K562 (cell line): ENCODE measurements around the gene GGNBP2. TPM values are rescaled to one million over a fixed set of nuclear protein-coding genes. Genes with fewer than 3 reads are reported as not detected.

Source experiments
- ATAC-seq: fragments of 200-7000 bp; cut with Tn5 transposase; 3 replicates; pipeline ENCODE4 v1.9.1; 2020; ENCODE audit warnings: moderate library complexity
- BruUV-seq: library from RNA; stranded (reverse); fragments of 400-500 nt; replicated peaks from 2 replicates; lab custom pipeline; 2021; lab: Mats Ljungman, UMichigan
- CTCF ChIA-PET: fragments of 300-600 bp; formaldehyde crosslinking; extraction: SDS; loops from one replicate; lab custom pipeline; 2021; ENCODE audit warnings: low intra/inter-chr PET ratio; lab: Yijun Ruan, JAX
- POLR2A ChIA-PET: fragments of 300-600, 350-650 bp; sonication (Branson Sonifier 250); formaldehyde crosslinking; extraction: SDS; loops from one replicate; lab custom pipeline; 2021; ENCODE audit warnings: antibody characterized with exemption, inconsistent platforms; lab: Yijun Ruan, JAX
- DNase-seq, 4 experiments: peaks; one replicate each; pipeline versions ENCODE4 v3.0.0 to v3.0.0-alpha.2; 2011 to 2018; ENCODE audit warnings: low spot score in 3 of 4, mixed read lengths in 3 of 4; ENCODE audit errors: extremely low read depth in 1 of 4
- FAIRE-seq: peaks from 2 replicates; lab custom pipeline; 2011; peaks lifted over from hg19 to GRCh38; lab: Jason Lieb, UNC
- H2AFZ ChIP-seq: 2 replicates; pipeline ENCODE4 v1.6.0; 2011; ENCODE audit warnings: low read depth, low read length, control low read depth, inconsistent platforms
- H3K27ac ChIP-seq: fragments of 200-600 bp; 3 replicates; pipeline ENCODE4 v1.8.0; 2011; ENCODE audit warnings: low read depth, mild to moderate bottlenecking, control low read depth, inconsistent platforms, low read length, moderate library complexity, mixed read lengths; ENCODE audit errors: extremely low read depth
- H3K27me3 ChIP-seq, 2 experiments: fragments of 300-600 bp in 1 of 2; 2 replicates in 1 of 2; 3 replicates in 1 of 2; pipeline versions ENCODE4 v1.6.0 to v1.8.0; 2011; ENCODE audit warnings: inconsistent platforms in 2 of 2, low read length in 2 of 2, mild to moderate bottlenecking in 1 of 2, mixed read lengths in 1 of 2, moderate library complexity in 1 of 2; ENCODE audit not compliant: control insufficient read depth in 2 of 2, insufficient read depth in 2 of 2
- H3K36me3 ChIP-seq: fragments of 300-600 bp; 3 replicates; pipeline ENCODE4 v1.8.0; 2011; ENCODE audit warnings: mild to moderate bottlenecking, low read length, inconsistent platforms; ENCODE audit not compliant: control insufficient read depth, insufficient read depth
- H3K4me1 ChIP-seq, 2 experiments: fragments of 200-600 bp in 1 of 2; replicated peaks in 1 of 2; 2 replicates in 1 of 2; 3 replicates in 1 of 2; pipeline versions ENCODE4 v1.5.1 to v1.8.0; 2011; ENCODE audit warnings: inconsistent platforms in 2 of 2, low read length in 2 of 2, mild to moderate bottlenecking in 1 of 2, mixed read lengths in 1 of 2, moderate library complexity in 1 of 2; ENCODE audit not compliant: control insufficient read depth in 2 of 2, insufficient read depth in 2 of 2
- H3K4me2 ChIP-seq: 2 replicates; pipeline ENCODE4 v1.6.1; 2011; ENCODE audit warnings: low read length, control low read depth, inconsistent platforms, mixed read lengths; ENCODE audit not compliant: insufficient read depth
- H3K4me3 ChIP-seq: fragments of 200-600 bp; sonication (generic), shearing (Covaris generic); 2 replicates; pipeline ENCODE4 v1.5.1; 2016; ENCODE audit warnings: control low read depth, inconsistent platforms
- H3K79me2 ChIP-seq: fragments of 200-600 bp; 3 replicates; pipeline ENCODE4 v1.8.0; 2011; ENCODE audit warnings: low read length, inconsistent platforms; ENCODE audit not compliant: control insufficient read depth, insufficient read depth
- H3K9ac ChIP-seq, 2 experiments: 2 replicates each; pipeline versions ENCODE4 v1.6.0 to v1.6.1; 2011; ENCODE audit warnings: low read depth in 2 of 2, low read length in 2 of 2, control low read depth in 1 of 2, inconsistent platforms in 1 of 2, mild to moderate bottlenecking in 1 of 2, mixed read lengths in 1 of 2; ENCODE audit not compliant: insufficient read depth in 1 of 2
- H3K9me1 ChIP-seq: one replicate; pipeline ENCODE4 v1.6.0; 2011; ENCODE audit warnings: inconsistent platforms, mild to moderate bottlenecking, low read length, moderate library complexity; ENCODE audit not compliant: control insufficient read depth, insufficient read depth
- H3K9me3 ChIP-seq: replicated peaks from 2 replicates; pipeline ENCODE4 v1.5.1; 2011; ENCODE audit warnings: low read depth, low read length, inconsistent platforms; ENCODE audit not compliant: control insufficient read depth, insufficient read depth
- H4K20me1 ChIP-seq: replicated peaks from 2 replicates; pipeline ENCODE4 v1.6.1; 2011; ENCODE audit warnings: low read length, inconsistent platforms, mixed read lengths; ENCODE audit not compliant: control insufficient read depth, insufficient read depth
- JUND ChIP-seq, 2 experiments: IDR thresholded peaks; 2 replicates in 1 of 2; 3 replicates in 1 of 2; pipeline ENCODE4 v1.6.1; 2011; ENCODE audit warnings: borderline replicate concordance in 2 of 2, low read depth in 2 of 2, low read length in 2 of 2, improper control_type of control experiment in 1 of 2, missing biosample characterization in 1 of 2, missing genetic modification characterization in 1 of 2, missing genetic modification reagents in 1 of 2
- MEF2D ChIP-seq: conservative IDR thresholded peaks from 2 replicates; pipeline ENCODE4 v1.6.1; 2016; ENCODE audit warnings: low read depth, missing genetic modification characterization, missing compliant biosample characterization
- WGBS: fragments of 100-300 bp; shearing (Covaris generic); methylation state at CpG from one replicate; pipeline ENCODE4 v1.1.6; 2016; ENCODE audit warnings: low coverage, mixed read lengths; ENCODE audit not compliant: insufficient coverage; ENCODE audit errors: missing lambda C conversion rate; 5-methylcytosine and 5-hydroxymethylcytosine counted together
- in situ Hi-C: fragments of 300-500 bp; cut with MboI; formaldehyde crosslinking; loops from 4 replicates; pipeline ENCODE4 v1.15.0; 2018; ENCODE audit warnings: inconsistent platforms, mixed read lengths
- intact Hi-C: fragments of 100-400 bp; cut with micrococcal nuclease; formaldehyde crosslinking; loops from 2 replicates; pipeline ENCODE4 v1.14.2; 2022
- polyA plus RNA-seq, 8 experiments: library from polyadenylated mRNA; depleted of rRNA in 4 of 8; stranded (reverse) in 5 of 8; unstranded in 3 of 8; fragments of >200 nt; fragmentation: Nextera tagmentation in 2 of 8; fragmentation: Illumina TruSeq in 1 of 8; extraction: Ambion mirVana in 2 of 8; extraction: Trizol in 1 of 8; gene quantifications; 2 replicates each; pipeline versions ENCODE4 v1.2.1 to v1.2.3, GENCODE V29; 2011 to 2014; ENCODE audit warnings: inconsistent platforms in 1 of 8, missing spikeins in 1 of 8
- total RNA-seq, 7 experiments: library from RNA; depleted of rRNA in 6 of 7; stranded (reverse); fragments of >200 nt in 6 of 7; fragmentation: Illumina TruSeq in 2 of 7; extraction: Trizol in 2 of 7; gene quantifications; 2 replicates each; pipeline versions ENCODE4 v1.2.1 to v1.2.3, GENCODE V29; 2011 to 2021; ENCODE audit warnings: low replicate concordance in 1 of 7
- TF ChIP-seq, protein P1 (sequence below), 3 experiments: fragments of 200-800 bp in 1 of 3; sonication (Bioruptor generic) in 1 of 3; sonication (generic) in 1 of 3; formaldehyde crosslinking in 1 of 3; IDR thresholded peaks; 2 replicates each; pipeline versions ENCODE4 v1.6.1 to v1.8.0; 2016 to 2022; ENCODE audit warnings: mild to moderate bottlenecking in 2 of 3, missing compliant biosample characterization in 2 of 3, missing genetic modification characterization in 2 of 3, missing genetic modification reagents in 1 of 3

GGNBP2 gene
- total and polyA plus RNA-seq, 9 of the 15 experiments (the other 6 are each of a cell fraction or from before 2014, with no cell fraction given) = 35.7 to 96.6 (median 64.1) TPM

DNA sequence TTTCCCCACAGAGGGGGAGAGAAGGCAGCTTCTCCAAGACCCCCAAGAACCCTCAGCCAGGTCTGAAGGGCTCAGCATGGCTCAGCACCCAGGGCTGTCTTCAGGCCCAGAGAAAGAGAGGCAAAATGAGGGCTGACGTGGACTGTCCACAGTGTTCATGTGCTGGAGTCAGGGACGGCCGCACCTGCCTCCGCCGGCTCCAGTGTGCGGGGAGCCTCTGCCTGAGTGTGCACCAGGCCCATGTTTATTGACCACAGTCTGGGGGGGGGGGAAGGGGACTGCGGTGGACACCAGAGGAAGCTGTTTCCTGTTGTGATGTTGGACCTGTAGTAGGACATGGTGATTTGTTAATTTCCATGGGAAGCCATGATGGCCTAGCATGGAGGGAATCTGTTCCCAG is 63.6 kb downstream of the GGNBP2 start:
- ChIA-PET CTCF (interaction anchor here (0.6 to 1.7 kb wide), 3 partner anchors 18 to 129 kb away, joined by 3 to 10 read pairs (median 4); no protein-coding TSS in a partner anchor), POLR2A (interaction anchor here (0.7 kb wide), 1 partner anchor 9 kb away, joined by 4 read pairs; no protein-coding TSS in a partner anchor)
- H3K27ac ChIP-seq = 0 out of 3 replicates have a peak overlapping the region, but pooled peaks have one; percentile 25
- H3K36me3 ChIP-seq = peaks cover 32% of the 10 kb centered on the region
- no peak overlapping the region for H3K4me3 ChIP-seq
- ATAC-seq (peak; percentile 7; the same call in 2 of the 3 replicates), DNase-seq (no peak), FAIRE-seq (no peak)
- peaks cover 3% of the 10 kb centered on the region; the same call in 1 of the 2 replicates for H4K20me1 ChIP-seq
- no peaks in the 10 kb centered on the region for H3K9me1 ChIP-seq
- 0 out of 2 replicates have a peak overlapping the region, but pooled peaks have one; percentile 45 for H3K4me2 ChIP-seq
- WGBS = 43% methylated on average over 7 of the region's 7 CpGs
- in situ Hi-C loops = no loop called here
- peaks cover 33% of the 10 kb centered on the region for H3K79me2 ChIP-seq
- TF ChIP-seq MEF2D = no peak
- TF ChIP-seq, protein P1, sequence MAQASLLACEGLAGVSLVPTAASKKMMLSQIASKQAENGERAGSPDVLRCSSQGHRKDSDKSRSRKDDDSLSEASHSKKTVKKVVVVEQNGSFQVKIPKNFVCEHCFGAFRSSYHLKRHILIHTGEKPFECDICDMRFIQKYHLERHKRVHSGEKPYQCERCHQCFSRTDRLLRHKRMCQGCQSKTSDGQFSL (CRISPR knock-in tag; IDR thresholded peaks at IDR 0.05) = peak; percentile 56; the same call in 1 of the 2 replicates
- TF ChIP-seq, protein P1 (tag; IDR thresholded peaks at IDR 0.05) = no peak
- no peak for TF ChIP-seq JUND (IDR thresholded peaks at IDR 0.05; ENCODE audit: borderline replicate concordance, low read depth, low read length)
- TF ChIP-seq JUND (tag; IDR thresholded peaks at IDR 0.05; ENCODE audit: borderline replicate concordance, low read depth, low read length) = no peak
- H3K9me3 ChIP-seq = no peaks in the 10 kb centered on the region
- peaks cover 36 to 45% of the 10 kb centered on the region in 2 experiments; a peak in 4 of 5 replicates for H3K4me1 ChIP-seq
- no peaks in the 10 kb centered on the region for H3K27me3 ChIP-seq
- no peak overlapping the region for H2AFZ ChIP-seq
- intact Hi-C loops = no loop called here
- H3K9ac ChIP-seq = peak overlapping the region; percentile 2 to 62; a peak in 1 of 4 replicates
- BruUV-seq = no TSS peak
